ENCODE measurements around the gene USP53.

DNA sequence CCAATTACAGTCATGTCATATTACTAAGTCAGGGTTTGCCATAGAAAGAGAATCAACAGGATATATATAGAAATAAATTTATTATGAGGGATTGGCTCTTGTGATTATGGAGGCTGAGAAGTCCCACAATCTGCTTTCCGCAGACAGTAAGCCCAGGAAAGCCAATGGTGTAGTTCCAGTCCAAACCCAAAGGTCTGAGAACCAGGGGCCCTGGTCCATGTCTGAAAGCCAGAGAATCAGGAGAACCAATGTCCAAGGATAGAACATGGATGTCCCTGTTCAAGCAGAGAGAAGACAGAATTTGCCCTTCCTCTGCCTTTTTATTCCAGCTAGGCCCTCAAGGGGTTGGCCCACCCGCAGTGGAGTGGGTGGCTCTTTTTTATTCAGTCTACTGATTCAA lies 83.8 kb downstream of the USP53 start:
- TF ChIP-seq, protein P1, sequence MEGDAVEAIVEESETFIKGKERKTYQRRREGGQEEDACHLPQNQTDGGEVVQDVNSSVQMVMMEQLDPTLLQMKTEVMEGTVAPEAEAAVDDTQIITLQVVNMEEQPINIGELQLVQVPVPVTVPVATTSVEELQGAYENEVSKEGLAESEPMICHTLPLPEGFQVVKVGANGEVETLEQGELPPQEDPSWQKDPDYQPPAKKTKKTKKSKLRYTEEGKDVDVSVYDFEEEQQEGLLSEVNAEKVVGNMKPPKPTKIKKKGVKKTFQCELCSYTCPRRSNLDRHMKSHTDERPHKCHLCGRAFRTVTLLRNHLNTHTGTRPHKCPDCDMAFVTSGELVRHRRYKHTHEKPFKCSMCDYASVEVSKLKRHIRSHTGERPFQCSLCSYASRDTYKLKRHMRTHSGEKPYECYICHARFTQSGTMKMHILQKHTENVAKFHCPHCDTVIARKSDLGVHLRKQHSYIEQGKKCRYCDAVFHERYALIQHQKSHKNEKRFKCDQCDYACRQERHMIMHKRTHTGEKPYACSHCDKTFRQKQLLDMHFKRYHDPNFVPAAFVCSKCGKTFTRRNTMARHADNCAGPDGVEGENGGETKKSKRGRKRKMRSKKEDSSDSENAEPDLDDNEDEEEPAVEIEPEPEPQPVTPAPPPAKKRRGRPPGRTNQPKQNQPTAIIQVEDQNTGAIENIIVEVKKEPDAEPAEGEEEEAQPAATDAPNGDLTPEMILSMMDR (IDR thresholded peaks at IDR 0.05), result no peak
- no peak for TF ChIP-seq POLR2A (IDR thresholded peaks at IDR 0.05)

Data from testis (tissue), 2 donors.